K562 (cell line): ENCODE results near the gene CSMD2. TPM values are rescaled to one million over a fixed set of nuclear protein-coding genes. Genes with fewer than 3 reads are reported as not detected.

Source experiments
- ATAC-seq: fragments of 200-7000 bp; cut with Tn5 transposase; 3 replicates; pipeline ENCODE4 v1.9.1; 2020; ENCODE audit warnings: moderate library complexity
- BruUV-seq: library from RNA; stranded (reverse); fragments of 400-500 nt; replicated peaks from 2 replicates; lab custom pipeline; 2021; lab: Mats Ljungman, UMichigan
- CTCF ChIA-PET: fragments of 300-600 bp; formaldehyde crosslinking; extraction: SDS; loops from one replicate; lab custom pipeline; 2021; ENCODE audit warnings: low intra/inter-chr PET ratio; lab: Yijun Ruan, JAX
- POLR2A ChIA-PET: fragments of 300-600, 350-650 bp; sonication (Branson Sonifier 250); formaldehyde crosslinking; extraction: SDS; loops from one replicate; lab custom pipeline; 2021; ENCODE audit warnings: antibody characterized with exemption, inconsistent platforms; lab: Yijun Ruan, JAX
- DNase-seq, 4 experiments: peaks; one replicate each; pipeline versions ENCODE4 v3.0.0 to v3.0.0-alpha.2; 2011 to 2018; ENCODE audit warnings: low spot score in 3 of 4, mixed read lengths in 3 of 4; ENCODE audit errors: extremely low read depth in 1 of 4
- FAIRE-seq: peaks from 2 replicates; lab custom pipeline; 2011; peaks lifted over from hg19 to GRCh38; lab: Jason Lieb, UNC
- H2AFZ ChIP-seq: 2 replicates; pipeline ENCODE4 v1.6.0; 2011; ENCODE audit warnings: low read depth, low read length, control low read depth, inconsistent platforms
- H3K27ac ChIP-seq: fragments of 200-600 bp; 3 replicates; pipeline ENCODE4 v1.8.0; 2011; ENCODE audit warnings: low read depth, mild to moderate bottlenecking, control low read depth, inconsistent platforms, low read length, moderate library complexity, mixed read lengths; ENCODE audit errors: extremely low read depth
- H3K27me3 ChIP-seq, 2 experiments: fragments of 300-600 bp in 1 of 2; 2 replicates in 1 of 2; 3 replicates in 1 of 2; pipeline versions ENCODE4 v1.6.0 to v1.8.0; 2011; ENCODE audit warnings: inconsistent platforms in 2 of 2, low read length in 2 of 2, mild to moderate bottlenecking in 1 of 2, mixed read lengths in 1 of 2, moderate library complexity in 1 of 2; ENCODE audit not compliant: control insufficient read depth in 2 of 2, insufficient read depth in 2 of 2
- H3K36me3 ChIP-seq: fragments of 300-600 bp; 3 replicates; pipeline ENCODE4 v1.8.0; 2011; ENCODE audit warnings: mild to moderate bottlenecking, low read length, inconsistent platforms; ENCODE audit not compliant: control insufficient read depth, insufficient read depth
- H3K4me1 ChIP-seq, 2 experiments: fragments of 200-600 bp in 1 of 2; replicated peaks in 1 of 2; 2 replicates in 1 of 2; 3 replicates in 1 of 2; pipeline versions ENCODE4 v1.5.1 to v1.8.0; 2011; ENCODE audit warnings: inconsistent platforms in 2 of 2, low read length in 2 of 2, mild to moderate bottlenecking in 1 of 2, mixed read lengths in 1 of 2, moderate library complexity in 1 of 2; ENCODE audit not compliant: control insufficient read depth in 2 of 2, insufficient read depth in 2 of 2
- H3K4me2 ChIP-seq: 2 replicates; pipeline ENCODE4 v1.6.1; 2011; ENCODE audit warnings: low read length, control low read depth, inconsistent platforms, mixed read lengths; ENCODE audit not compliant: insufficient read depth
- H3K4me3 ChIP-seq: fragments of 200-600 bp; sonication (generic), shearing (Covaris generic); 2 replicates; pipeline ENCODE4 v1.5.1; 2016; ENCODE audit warnings: control low read depth, inconsistent platforms
- H3K79me2 ChIP-seq: fragments of 200-600 bp; 3 replicates; pipeline ENCODE4 v1.8.0; 2011; ENCODE audit warnings: low read length, inconsistent platforms; ENCODE audit not compliant: control insufficient read depth, insufficient read depth
- H3K9ac ChIP-seq, 2 experiments: 2 replicates each; pipeline versions ENCODE4 v1.6.0 to v1.6.1; 2011; ENCODE audit warnings: low read depth in 2 of 2, low read length in 2 of 2, control low read depth in 1 of 2, inconsistent platforms in 1 of 2, mild to moderate bottlenecking in 1 of 2, mixed read lengths in 1 of 2; ENCODE audit not compliant: insufficient read depth in 1 of 2
- H3K9me1 ChIP-seq: one replicate; pipeline ENCODE4 v1.6.0; 2011; ENCODE audit warnings: inconsistent platforms, mild to moderate bottlenecking, low read length, moderate library complexity; ENCODE audit not compliant: control insufficient read depth, insufficient read depth
- H3K9me3 ChIP-seq: replicated peaks from 2 replicates; pipeline ENCODE4 v1.5.1; 2011; ENCODE audit warnings: low read depth, low read length, inconsistent platforms; ENCODE audit not compliant: control insufficient read depth, insufficient read depth
- H4K20me1 ChIP-seq: replicated peaks from 2 replicates; pipeline ENCODE4 v1.6.1; 2011; ENCODE audit warnings: low read length, inconsistent platforms, mixed read lengths; ENCODE audit not compliant: control insufficient read depth, insufficient read depth
- ATF3 ChIP-seq, 2 experiments: fragments of 450-650 bp in 1 of 2; sonication (generic) in 1 of 2; formaldehyde crosslinking in 1 of 2; IDR thresholded peaks in 1 of 2; conservative IDR thresholded peaks in 1 of 2; 2 replicates each; pipeline versions ENCODE4 v1.6.1 to v1.8.1; 2016 to 2023; ENCODE audit warnings: mild to moderate bottlenecking in 2 of 2, moderate library complexity in 2 of 2, inconsistent platforms in 1 of 2, missing genetic modification reagents in 1 of 2
- ATF7 ChIP-seq: fragments of 450-650 bp; IDR thresholded peaks from 2 replicates; pipeline ENCODE4 v1.7.1; 2014; ENCODE audit warnings: mild to moderate bottlenecking, moderate library complexity
- BHLHE40 ChIP-seq: IDR thresholded peaks from 2 replicates; pipeline ENCODE4 v1.6.1; 2011; ENCODE audit warnings: low read length, improper control_type of control experiment
- HOMEZ ChIP-seq: fragments of 250-450 bp; sonication (Bioruptor Pico); IDR thresholded peaks from 2 replicates; pipeline ENCODE4 v1.4.0; 2020; ENCODE audit warnings: mild to moderate bottlenecking, moderate library complexity
- MYBL2 ChIP-seq, 2 experiments: fragments of 450-650 bp in 1 of 2; sonication (generic) in 1 of 2; formaldehyde crosslinking in 1 of 2; IDR thresholded peaks; 2 replicates each; pipeline versions ENCODE4 v1.6.1 to v1.8.1; 2017 to 2022; ENCODE audit warnings: borderline replicate concordance in 1 of 2, inconsistent platforms in 1 of 2, low read depth in 1 of 2, mild to moderate bottlenecking in 1 of 2, missing genetic modification reagents in 1 of 2, moderate library complexity in 1 of 2
- NELFE ChIP-seq: IDR thresholded peaks from 2 replicates; pipeline ENCODE4 v1.6.1; 2011; ENCODE audit warnings: mild to moderate bottlenecking; ENCODE audit not compliant: insufficient read depth, insufficient read length
- POLR2B ChIP-seq: fragments of 450-650 bp; IDR thresholded peaks from 2 replicates; pipeline ENCODE4 v1.6.1; 2018; ENCODE audit warnings: low read depth; ENCODE audit not compliant: partially characterized antibody
- SAFB ChIP-seq: fragments of 200-400 bp; formaldehyde crosslinking; IDR thresholded peaks from 2 replicates; pipeline ENCODE4 v1.6.1; 2017; ENCODE audit warnings: low read depth, low read length, borderline replicate concordance
- ZNF41 ChIP-seq: fragments of 250-450 bp; sonication (Bioruptor Pico); conservative IDR thresholded peaks from 2 replicates; pipeline ENCODE4 v1.4.0; 2020; ENCODE audit warnings: mild to moderate bottlenecking
- WGBS: fragments of 100-300 bp; shearing (Covaris generic); methylation state at CpG from one replicate; pipeline ENCODE4 v1.1.6; 2016; ENCODE audit warnings: low coverage, mixed read lengths; ENCODE audit not compliant: insufficient coverage; ENCODE audit errors: missing lambda C conversion rate; 5-methylcytosine and 5-hydroxymethylcytosine counted together
- in situ Hi-C: fragments of 300-500 bp; cut with MboI; formaldehyde crosslinking; loops from 4 replicates; pipeline ENCODE4 v1.15.0; 2018; ENCODE audit warnings: inconsistent platforms, mixed read lengths
- intact Hi-C: fragments of 100-400 bp; cut with micrococcal nuclease; formaldehyde crosslinking; loops from 2 replicates; pipeline ENCODE4 v1.14.2; 2022
- polyA plus RNA-seq, 8 experiments: library from polyadenylated mRNA; depleted of rRNA in 4 of 8; stranded (reverse) in 5 of 8; unstranded in 3 of 8; fragments of >200 nt; fragmentation: Nextera tagmentation in 2 of 8; fragmentation: Illumina TruSeq in 1 of 8; extraction: Ambion mirVana in 2 of 8; extraction: Trizol in 1 of 8; gene quantifications; 2 replicates each; pipeline versions ENCODE4 v1.2.1 to v1.2.3, GENCODE V29; 2011 to 2014; ENCODE audit warnings: inconsistent platforms in 1 of 8, missing spikeins in 1 of 8
- total RNA-seq, 7 experiments: library from RNA; depleted of rRNA in 6 of 7; stranded (reverse); fragments of >200 nt in 6 of 7; fragmentation: Illumina TruSeq in 2 of 7; extraction: Trizol in 2 of 7; gene quantifications; 2 replicates each; pipeline versions ENCODE4 v1.2.1 to v1.2.3, GENCODE V29; 2011 to 2021; ENCODE audit warnings: low replicate concordance in 1 of 7
- TF ChIP-seq, protein P1 (sequence below): sonication (generic); formaldehyde crosslinking; IDR thresholded peaks from 2 replicates; pipeline ENCODE4 v1.8.0; 2022; ENCODE audit warnings: missing genetic modification reagents, mild to moderate bottlenecking, moderate library complexity, borderline replicate concordance

The CSMD2 gene
- total and polyA plus RNA-seq, 9 of the 15 experiments (the other 6 are each of a cell fraction or from before 2014, with no cell fraction given): not detected

GRCh38 chr1:33828654-33829053 lies 336.4 kb downstream of the CSMD2 start:
- Histone ChIP-seq H3K9ac (no peak overlapping the region), H3K27me3 (no peaks in the 10 kb centered on the region), H3K4me2 (no peak overlapping the region), H4K20me1 (no peaks in the 10 kb centered on the region; the same call in 1 of the 2 replicates), H3K27ac (no peak overlapping the region), H3K9me1 (no peaks in the 10 kb centered on the region), H2AFZ (no peak overlapping the region), H3K36me3 (no peaks in the 10 kb centered on the region), H3K4me3 (no peak overlapping the region), H3K79me2 (no peaks in the 10 kb centered on the region), H3K4me1 (no peaks in the 10 kb centered on the region), H3K9me3 (no peaks in the 10 kb centered on the region; the same call in 1 of the 2 replicates)
- WGBS: 2% methylated on average over 5 of the region's 5 CpGs
- intact Hi-C loops: no loop called here
- POLR2A ChIA-PET: no interaction called here
- FAIRE-seq (no peak), DNase-seq (no peak), ATAC-seq (no peak)
- CTCF ChIA-PET: no interaction called here
- in situ Hi-C loops: no loop called here
- TF ChIP-seq ATF3 (IDR thresholded peaks at IDR 0.05): peak; percentile 49
- TF ChIP-seq ATF3 (CRISPR knock-in tag; conservative IDR thresholded peaks at IDR 0.05): no peak
- no peak for TF ChIP-seq BHLHE40
- TF ChIP-seq ATF7: peak; percentile 41; the same call in 1 of the 2 replicates
- BruUV-seq: no TSS peak

DNA sequence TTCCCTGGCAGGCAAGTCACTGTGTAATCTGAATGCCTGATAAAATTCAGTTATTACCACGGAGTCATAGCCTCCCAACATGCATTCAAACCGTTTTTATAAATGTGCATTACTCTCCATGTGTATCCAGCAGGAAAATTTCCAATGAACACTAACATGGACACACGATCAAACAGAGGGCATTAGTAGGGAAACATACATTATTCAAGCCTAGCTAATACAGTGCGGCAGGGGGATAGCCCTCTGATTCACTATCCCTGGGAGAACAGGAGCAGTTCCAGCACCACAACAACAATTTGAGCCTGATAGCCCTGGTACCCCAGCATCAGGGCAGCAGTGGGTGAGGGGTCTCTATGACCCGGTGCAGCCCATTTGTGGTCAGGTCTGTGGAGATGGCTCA lies 337.0 kb downstream of the CSMD2 start:
- Histone ChIP-seq H3K4me2 (no peak overlapping the region), H4K20me1 (no peaks in the 10 kb centered on the region; the same call in 1 of the 2 replicates), H3K79me2 (no peaks in the 10 kb centered on the region), H3K36me3 (no peaks in the 10 kb centered on the region), H3K27me3 (no peaks in the 10 kb centered on the region), H3K4me3 (no peak overlapping the region), H3K27ac (no peak overlapping the region), H3K9me1 (no peaks in the 10 kb centered on the region), H3K9me3 (no peaks in the 10 kb centered on the region; the same call in 1 of the 2 replicates), H3K4me1 (no peaks in the 10 kb centered on the region), H2AFZ (no peak overlapping the region), H3K9ac (no peak overlapping the region)
- 0% methylated on average over 5 of the region's 5 CpGs for WGBS
- DNase-seq (no peak), ATAC-seq (no peak), FAIRE-seq (no peak)
- no TSS peak for BruUV-seq
- in situ Hi-C loops: no loop called here
- CTCF ChIA-PET: no interaction called here
- intact Hi-C loops: no loop called here
- POLR2A ChIA-PET: no interaction called here
- TF ChIP-seq HOMEZ: no peak
- TF ChIP-seq, protein P1, sequence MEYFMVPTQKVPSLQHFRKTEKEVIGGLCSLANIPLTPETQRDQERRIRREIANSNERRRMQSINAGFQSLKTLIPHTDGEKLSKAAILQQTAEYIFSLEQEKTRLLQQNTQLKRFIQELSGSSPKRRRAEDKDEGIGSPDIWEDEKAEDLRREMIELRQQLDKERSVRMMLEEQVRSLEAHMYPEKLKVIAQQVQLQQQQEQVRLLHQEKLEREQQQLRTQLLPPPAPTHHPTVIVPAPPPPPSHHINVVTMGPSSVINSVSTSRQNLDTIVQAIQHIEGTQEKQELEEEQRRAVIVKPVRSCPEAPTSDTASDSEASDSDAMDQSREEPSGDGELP (CRISPR knock-in tag): no peak
- no peak for TF ChIP-seq NELFE
- TF ChIP-seq ZNF41 (CRISPR knock-in tag): no peak
- no peak for TF ChIP-seq POLR2B
- no peak for TF ChIP-seq MYBL2 (IDR thresholded peaks at IDR 0.05; ENCODE audit: low read depth)
- no peak for TF ChIP-seq MYBL2 (CRISPR knock-in tag; IDR thresholded peaks at IDR 0.05; ENCODE audit: borderline replicate concordance)
- no peak for TF ChIP-seq SAFB
